Esophagus squamous epithelium (tissue), 5 donors: Measurements from ENCODE around the gene TRIM60. TPM values are rescaled to one million over a fixed set of nuclear protein-coding genes. Genes with fewer than 3 reads are reported as not detected.

Experiments
- DNase-seq: peaks from one replicate; lab custom pipeline; 2025; lab: John Stamatoyannopoulos, UW
- H3K27ac ChIP-seq, 4 donors: fragments of 200-600 bp; sonication (generic); one replicate each; pipeline ENCODE4 v1.5.1; 2016 to 2019; ENCODE audit warnings: mild to moderate bottlenecking in 1 of 4
- H3K27me3 ChIP-seq, 4 donors: fragments of 200-600 bp; sonication (generic); 1 replicate in 3 of 4; 2 replicates in 1 of 4; pipeline versions ENCODE4 v1.5.1 to v1.6.0; 2017 to 2021; ENCODE audit warnings: antibody characterized with exemption in 1 of 4
- H3K36me3 ChIP-seq, 3 donors: fragments of 200-600 bp; sonication (generic); one replicate each; pipeline ENCODE4 v1.5.1; 2016 to 2019
- H3K4me1 ChIP-seq, 3 donors: fragments of 200-600 bp; sonication (generic); one replicate each; pipeline ENCODE4 v1.5.1; 2017 to 2019
- H3K4me3 ChIP-seq, 4 donors: fragments of 200-600 bp; sonication (generic); 1 replicate in 3 of 4; 2 replicates in 1 of 4; pipeline ENCODE4 v1.5.1; 2016 to 2019; ENCODE audit warnings: mild to moderate bottlenecking in 2 of 4, moderate library complexity in 1 of 4
- H3K9me3 ChIP-seq, 3 donors: fragments of 200-600 bp; sonication (generic); one replicate each; pipeline ENCODE4 v1.5.1; 2016 to 2019
- POLR2A ChIP-seq, 4 donors: fragments of 450-650 bp; IDR thresholded peaks; one replicate each; pipeline ENCODE4 v1.6.1; 2017; ENCODE audit warnings: antibody characterized with exemption in 4 of 4, mild to moderate bottlenecking in 4 of 4, moderate library complexity in 3 of 4
- WGBS, 2 donors: methylation state at CpG; one replicate each; pipeline ENCODE4 v1.1.5; 2018; 5-methylcytosine and 5-hydroxymethylcytosine counted together
- intact Hi-C: fragments of 100-400 bp; cut with DNase I; formaldehyde crosslinking; loops from one replicate; pipeline ENCODE4 v1.15.0; 2022
- total RNA-seq, 4 donors: library from RNA; depleted of rRNA; stranded (reverse); fragments of >200 nt; gene quantifications; one replicate each; pipeline ENCODE4 v1.1.0, GENCODE V29; 2016
- TF ChIP-seq, protein P1 (sequence below), 6 experiments: fragments of 450-650 bp in 4 of 6; fragments of 200-600 bp in 2 of 6; sonication (generic) in 2 of 6; IDR thresholded peaks; one replicate each; pipeline ENCODE4 v1.5.1; 2016 to 2019; ENCODE audit warnings: antibody characterized with exemption in 6 of 6, mild to moderate bottlenecking in 4 of 6, moderate library complexity in 4 of 6
- donor health status: DM: yes; HTN: yes; CAD: no.

The TRIM60 gene
- total RNA-seq, 4 donors from 2014 or later = not detected

DNA sequence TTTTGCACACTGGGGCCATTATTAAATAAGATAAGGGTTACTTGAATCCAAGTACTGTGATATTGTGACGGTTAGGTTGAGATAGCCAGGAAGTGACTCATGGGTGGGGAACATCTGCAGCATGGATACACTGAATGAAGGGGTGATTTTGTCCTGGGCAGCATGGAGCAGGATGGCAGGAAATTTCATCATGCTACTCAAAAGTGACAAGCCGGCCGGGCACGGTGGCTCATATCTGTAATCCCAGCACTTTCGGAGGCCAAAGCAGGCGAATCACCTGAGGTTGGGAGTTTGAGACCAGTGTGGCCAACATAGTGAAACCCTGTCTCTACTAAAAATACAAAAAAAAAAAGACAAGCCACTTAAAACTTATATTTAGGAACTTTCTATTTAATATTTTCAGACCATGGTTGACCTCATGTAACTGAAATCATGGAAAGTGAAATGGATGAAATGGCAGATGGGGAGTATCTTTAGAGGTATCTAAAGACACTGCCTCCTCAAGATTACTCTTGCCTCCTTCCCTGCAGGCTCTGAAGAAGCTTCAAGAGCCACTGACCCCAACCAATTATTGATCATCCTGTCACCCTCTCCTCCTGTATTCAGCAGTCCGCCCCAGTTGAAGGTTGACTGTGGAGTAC lies 3.9 kb upstream of the TRIM60 start:
- 78 to 88% methylated on average over 7 of the region's 7 CpGs for WGBS, 2 donors
- H3K4me1 ChIP-seq = no peaks in the 10 kb centered on the region
- H3K36me3 ChIP-seq = no peaks in the 10 kb centered on the region
- no peak overlapping the region for H3K27ac ChIP-seq
- H3K27me3 ChIP-seq = no peaks in the 10 kb centered on the region
- TF ChIP-seq, protein P1, sequence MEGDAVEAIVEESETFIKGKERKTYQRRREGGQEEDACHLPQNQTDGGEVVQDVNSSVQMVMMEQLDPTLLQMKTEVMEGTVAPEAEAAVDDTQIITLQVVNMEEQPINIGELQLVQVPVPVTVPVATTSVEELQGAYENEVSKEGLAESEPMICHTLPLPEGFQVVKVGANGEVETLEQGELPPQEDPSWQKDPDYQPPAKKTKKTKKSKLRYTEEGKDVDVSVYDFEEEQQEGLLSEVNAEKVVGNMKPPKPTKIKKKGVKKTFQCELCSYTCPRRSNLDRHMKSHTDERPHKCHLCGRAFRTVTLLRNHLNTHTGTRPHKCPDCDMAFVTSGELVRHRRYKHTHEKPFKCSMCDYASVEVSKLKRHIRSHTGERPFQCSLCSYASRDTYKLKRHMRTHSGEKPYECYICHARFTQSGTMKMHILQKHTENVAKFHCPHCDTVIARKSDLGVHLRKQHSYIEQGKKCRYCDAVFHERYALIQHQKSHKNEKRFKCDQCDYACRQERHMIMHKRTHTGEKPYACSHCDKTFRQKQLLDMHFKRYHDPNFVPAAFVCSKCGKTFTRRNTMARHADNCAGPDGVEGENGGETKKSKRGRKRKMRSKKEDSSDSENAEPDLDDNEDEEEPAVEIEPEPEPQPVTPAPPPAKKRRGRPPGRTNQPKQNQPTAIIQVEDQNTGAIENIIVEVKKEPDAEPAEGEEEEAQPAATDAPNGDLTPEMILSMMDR (IDR thresholded peaks at IDR 0.05) = no peak
- TF ChIP-seq POLR2A (IDR thresholded peaks at IDR 0.05) = no peak
- H3K4me3 ChIP-seq = no peak overlapping the region
- no peak for DNase-seq
- intact Hi-C loops = no loop called here
- peaks cover 0 to 8% (median 0%) of the 10 kb centered on the region in 3 donors for H3K9me3 ChIP-seq

DNA sequence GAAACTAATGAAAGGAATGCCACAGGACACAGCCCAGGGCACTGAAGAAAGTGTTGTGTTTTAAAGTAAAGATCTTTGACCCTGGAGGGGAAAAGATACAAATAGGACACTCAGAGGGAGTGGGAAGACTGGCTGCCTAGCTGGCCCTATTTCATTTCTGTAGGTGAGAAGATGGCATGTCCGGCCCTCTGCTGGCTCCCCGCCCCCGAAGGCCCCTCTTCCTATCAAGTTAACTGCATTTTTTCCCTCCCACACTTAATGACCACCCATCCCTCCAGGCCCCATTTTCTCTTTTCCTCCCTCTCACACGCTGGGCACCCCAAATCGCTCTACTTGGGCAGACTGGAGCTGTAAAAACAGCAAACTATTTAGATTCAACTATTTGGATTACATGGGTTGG lies 16.4 kb downstream of the TRIM60 start:
- no peak overlapping the region for H3K27ac ChIP-seq
- no peak overlapping the region for H3K4me3 ChIP-seq
- intact Hi-C loops = no loop called here
- H3K9me3 ChIP-seq = no peaks in the 10 kb centered on the region
- DNase-seq = no peak
- whole genome bisulfite sequencing, 2 donors = 61 to 85% methylated on average over 5 of the region's 5 CpGs
- H3K36me3 ChIP-seq = no peaks in the 10 kb centered on the region
- H3K4me1 ChIP-seq = no peaks in the 10 kb centered on the region
- H3K27me3 ChIP-seq = no peaks in the 10 kb centered on the region
- TF ChIP-seq POLR2A (IDR thresholded peaks at IDR 0.05) = no peak
- TF ChIP-seq, protein P1 (IDR thresholded peaks at IDR 0.05) = no peak

DNA sequence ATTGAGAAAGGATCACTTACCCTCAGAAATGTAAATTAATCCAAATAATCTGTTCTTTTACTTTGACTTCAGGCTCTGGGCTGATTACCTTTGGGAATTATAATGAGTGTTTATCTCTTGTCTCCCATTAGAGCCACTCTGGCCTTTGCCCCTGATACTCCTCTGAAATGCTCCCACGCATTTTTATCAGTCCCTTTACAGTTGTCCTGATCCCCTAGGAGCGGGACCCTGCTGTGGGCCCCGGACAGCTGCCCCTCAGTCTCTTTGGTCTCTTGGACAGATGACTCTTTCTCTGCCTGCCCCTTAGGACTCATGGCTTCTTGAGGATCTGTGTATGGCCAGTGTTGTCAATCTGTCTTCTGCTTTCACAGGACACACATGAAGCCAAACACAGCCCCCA lies 20.8 kb downstream of the TRIM60 start:
- intact Hi-C loops = no loop called here
- Histone ChIP-seq H3K9me3 (no peaks in the 10 kb centered on the region), H3K4me3 (no peak overlapping the region), H3K27ac (no peak overlapping the region), H3K27me3 (no peaks in the 10 kb centered on the region), H3K36me3 (no peaks in the 10 kb centered on the region), H3K4me1 (no peaks in the 10 kb centered on the region)
- TF ChIP-seq POLR2A (IDR thresholded peaks at IDR 0.05) = no peak
- TF ChIP-seq, protein P1 (IDR thresholded peaks at IDR 0.05) = no peak
- no peak for DNase-seq
- WGBS, 2 donors = 40 to 64% methylated on average over 1 to 3 of the region's 3 CpGs

DNA sequence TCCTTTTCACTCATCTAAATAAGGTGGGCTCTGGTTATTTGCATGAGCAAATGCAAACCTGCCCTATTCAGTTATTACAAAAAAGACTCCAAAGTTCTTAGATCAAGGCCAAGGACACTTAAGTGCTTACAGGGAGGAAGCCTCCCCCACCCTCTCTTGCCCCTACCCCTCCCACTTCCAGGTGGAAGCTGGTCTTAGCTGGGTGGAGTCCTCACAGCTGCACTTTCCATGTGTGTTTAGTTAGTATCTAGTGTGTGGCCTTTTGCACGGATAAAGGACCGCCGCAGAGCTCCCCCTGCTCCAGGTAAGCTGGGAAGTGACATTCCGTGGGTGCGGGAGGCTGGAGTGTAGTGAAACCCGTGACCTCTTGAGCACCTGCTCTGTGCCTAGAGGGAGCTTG lies 21.8 kb downstream of the TRIM60 start, which contains the start of gene TRIM75:
TSS of gene TRIM75 (plus strand) at position 222 of the 400 bp plus-strand sequence. CDS start 5,282 bp downstream, outside the sequence.
- intact Hi-C loops = no loop called here
- Histone ChIP-seq H3K27ac (no peak within 1 kb of the TSS), H3K4me1 (no peaks in the 10 kb centered on the region), H3K9me3 (no peaks in the 10 kb centered on the region), H3K36me3 (no peaks in the 10 kb centered on the region), H3K4me3 (no peak within 1 kb of the TSS), H3K27me3 (no peaks in the 10 kb centered on the region)
- 72 to 80% methylated on average over 5 of the region's 6 CpGs for WGBS, 2 donors
- DNase-seq = no peak
- TF ChIP-seq, protein P1 (IDR thresholded peaks at IDR 0.05) = no peak
- TF ChIP-seq POLR2A (IDR thresholded peaks at IDR 0.05) = no peak

DNA sequence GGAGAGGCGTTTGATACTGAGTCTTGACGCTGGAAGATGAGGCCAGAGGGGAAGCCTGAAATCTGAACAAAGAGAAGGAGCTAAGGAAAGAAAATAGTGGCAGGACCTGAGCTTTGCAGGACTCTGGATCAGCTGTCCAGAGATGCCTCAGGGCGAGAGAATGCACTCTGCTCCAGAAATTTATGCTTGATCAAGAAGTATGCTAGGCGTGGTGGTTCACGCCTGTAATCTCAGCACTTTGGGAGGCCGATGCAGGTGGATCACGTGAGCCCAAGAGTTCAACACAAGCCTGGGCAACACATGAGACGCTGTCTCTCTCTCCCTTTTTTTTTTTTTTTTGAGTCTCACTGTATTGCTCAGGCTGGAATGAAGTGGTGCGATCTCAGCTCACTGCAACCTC lies 23.8 kb downstream of the TRIM60 start:
- Histone ChIP-seq H3K27ac (no peak overlapping the region), H3K9me3 (no peaks in the 10 kb centered on the region), H3K27me3 (no peaks in the 10 kb centered on the region), H3K4me1 (no peaks in the 10 kb centered on the region), H3K4me3 (no peak overlapping the region), H3K36me3 (no peaks in the 10 kb centered on the region)
- TF ChIP-seq, protein P1 (IDR thresholded peaks at IDR 0.05) = no peak
- TF ChIP-seq POLR2A (IDR thresholded peaks at IDR 0.05) = no peak
- DNase-seq = no peak
- 72 to 76% methylated on average over 9 of the region's 9 CpGs for WGBS, 2 donors
- intact Hi-C loops = no loop called here
